WTC11 (cell line): ENCODE results near the gene TRAF3IP3. TPM values are rescaled to one million over a fixed set of nuclear protein-coding genes. Genes with fewer than 3 reads are reported as not detected.

Source experiments
- ATAC-seq: fragments of 200-7000 bp; cut with Tn5 transposase; 2 replicates; pipeline ENCODE4 v1.10.0; 2021; ENCODE audit warnings: mild to moderate bottlenecking, moderate library complexity
- CTCF ChIA-PET: fragments of 300-600 bp; sonication (Branson Sonifier 250); formaldehyde crosslinking; loops from one replicate; lab custom pipeline; 2021; ENCODE audit warnings: antibody characterized with exemption; lab: Charles Lee
- POLR2A ChIA-PET: fragments of 350-600 bp; sonication (Branson Sonifier 250); formaldehyde crosslinking; loops from one replicate; lab custom pipeline; 2021; ENCODE audit warnings: antibody characterized with exemption; lab: Charles Lee
- DNase-seq: peaks from one replicate; pipeline ENCODE4 v3.0.0; 2021; ENCODE audit warnings: low spot score
- H3K27ac Mint-ChIP-seq: 2 replicates; pipeline ENCODE4 v1.8.0; 2021; ENCODE audit warnings: mixed read lengths
- H3K27me3 Mint-ChIP-seq: 2 replicates; pipeline ENCODE4 v1.8.0; 2021; ENCODE audit warnings: low read depth, mild to moderate bottlenecking, moderate library complexity, mixed read lengths
- H3K36me3 Mint-ChIP-seq: 2 replicates; pipeline ENCODE4 v1.8.0; 2021; ENCODE audit warnings: mixed read lengths
- H3K4me1 Mint-ChIP-seq: 2 replicates; pipeline ENCODE4 v1.8.0; 2022; ENCODE audit warnings: mixed read lengths
- H3K4me3 Mint-ChIP-seq: 2 replicates; pipeline ENCODE4 v1.8.0; 2021; ENCODE audit warnings: mild to moderate bottlenecking, moderate library complexity, mixed read lengths
- H3K9me3 Mint-ChIP-seq: 2 replicates; pipeline ENCODE4 v1.8.0; 2021; ENCODE audit warnings: mixed read lengths
- ETV6 ChIP-seq: sonication (generic); formaldehyde crosslinking; IDR thresholded peaks from 2 replicates; pipeline ENCODE4 v1.8.1; 2022; ENCODE audit warnings: mild to moderate bottlenecking, missing genetic modification reagents
- GABPB1 ChIP-seq: sonication (generic); formaldehyde crosslinking; IDR thresholded peaks from 2 replicates; pipeline ENCODE4 v1.8.1; 2023; ENCODE audit warnings: mild to moderate bottlenecking, missing genetic modification reagents
- HMGA2 ChIP-seq: fragments of 250-450 bp; sonication (Bioruptor Pico); IDR thresholded peaks from 2 replicates; pipeline ENCODE4 v1.4.0; 2021; ENCODE audit warnings: mild to moderate bottlenecking, moderate library complexity
- JAZF1 ChIP-seq: fragments of 250-450 bp; sonication (Bioruptor Pico); IDR thresholded peaks from 2 replicates; pipeline ENCODE4 v1.9.0; 2021; ENCODE audit warnings: moderate library complexity, mild to moderate bottlenecking, inconsistent platforms
- MYBL2 ChIP-seq: sonication (generic); formaldehyde crosslinking; IDR thresholded peaks from 2 replicates; pipeline ENCODE4 v1.8.1; 2023; ENCODE audit warnings: mild to moderate bottlenecking, moderate library complexity, missing genetic modification reagents
- TEAD1 ChIP-seq: sonication (generic); formaldehyde crosslinking; IDR thresholded peaks from 2 replicates; pipeline ENCODE4 v1.8.0; 2022; ENCODE audit warnings: mild to moderate bottlenecking, missing genetic modification reagents
- TP53 ChIP-seq: sonication (generic); formaldehyde crosslinking; IDR thresholded peaks from 2 replicates; pipeline ENCODE4 v1.8.1; 2023; ENCODE audit warnings: mild to moderate bottlenecking, missing genetic modification reagents
- ZNF219 ChIP-seq: sonication (generic); formaldehyde crosslinking; IDR thresholded peaks from 2 replicates; pipeline ENCODE4 v1.8.0; 2023; ENCODE audit warnings: missing genetic modification reagents, mild to moderate bottlenecking, borderline replicate concordance
- ZNF263 ChIP-seq: sonication (generic); formaldehyde crosslinking; IDR thresholded peaks from 2 replicates; pipeline ENCODE4 v1.8.1; 2022; ENCODE audit warnings: low read depth, mild to moderate bottlenecking, moderate library complexity, missing genetic modification reagents
- ZNF396 ChIP-seq: fragments of 250-450 bp; sonication (Bioruptor Pico); IDR thresholded peaks from 2 replicates; pipeline ENCODE4 v1.8.0; 2021; ENCODE audit warnings: mild to moderate bottlenecking, moderate library complexity, borderline replicate concordance
- total RNA-seq: library from RNA; stranded (reverse); gene quantifications from 3 replicates; pipeline ENCODE4 v1.2.3, GENCODE V29; 2021
- TF ChIP-seq, protein P1 (sequence below): sonication (generic); formaldehyde crosslinking; IDR thresholded peaks from 2 replicates; pipeline ENCODE4 v1.8.0; 2022; ENCODE audit warnings: mild to moderate bottlenecking, missing genetic modification reagents
- TF ChIP-seq, protein P2 (sequence below): sonication (generic); formaldehyde crosslinking; IDR thresholded peaks from 2 replicates; pipeline ENCODE4 v1.8.1; 2023; ENCODE audit warnings: mild to moderate bottlenecking, missing genetic modification reagents
- TF ChIP-seq, protein P3 (sequence below): fragments of 250-450 bp; sonication (Bioruptor Pico); IDR thresholded peaks from 2 replicates; pipeline ENCODE4 v1.9.0; 2021; ENCODE audit warnings: mild to moderate bottlenecking
- TF ChIP-seq, protein P4 (sequence below): sonication (generic); formaldehyde crosslinking; IDR thresholded peaks from 2 replicates; pipeline ENCODE4 v1.8.1; 2023; ENCODE audit warnings: mild to moderate bottlenecking, missing genetic modification reagents, moderate library complexity
- TF ChIP-seq, protein P5 (sequence below): fragments of 250-450 bp; sonication (Bioruptor Pico); IDR thresholded peaks from 2 replicates; pipeline ENCODE4 v1.8.0; 2021; ENCODE audit warnings: mild to moderate bottlenecking
- TF ChIP-seq, protein P6 (sequence below): sonication (generic); formaldehyde crosslinking; IDR thresholded peaks from 2 replicates; pipeline ENCODE4 v1.8.1; 2023; ENCODE audit warnings: mild to moderate bottlenecking, missing genetic modification reagents, borderline replicate concordance

Gene TRAF3IP3
- total RNA-seq, 1 experiment from 2014 or later, result 0.74 TPM

DNA sequence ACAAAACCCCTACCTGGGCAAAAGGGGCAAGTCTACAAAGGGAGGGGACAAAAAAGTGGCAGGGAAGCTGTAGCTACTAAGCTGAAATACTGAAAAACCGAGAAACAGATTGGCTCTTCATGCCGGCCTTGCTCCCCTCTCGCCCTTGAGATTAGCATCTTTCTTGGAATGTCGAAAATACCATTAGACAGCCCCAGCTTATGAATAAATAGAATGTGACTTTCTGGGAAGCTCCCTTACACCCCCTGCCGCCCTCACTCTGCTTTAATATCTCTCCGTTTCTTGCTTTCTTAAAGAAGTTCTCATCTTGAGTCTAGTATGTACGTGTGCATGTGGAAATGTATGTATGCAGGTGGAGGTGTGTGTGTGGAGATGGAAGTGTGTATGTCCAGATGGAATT is 14.1 kb downstream of the TRAF3IP3 start:
- peaks cover 4% of the 10 kb centered on the region for H3K27me3 Mint-ChIP-seq
- no peak for ATAC-seq
- TF ChIP-seq, protein P1, sequence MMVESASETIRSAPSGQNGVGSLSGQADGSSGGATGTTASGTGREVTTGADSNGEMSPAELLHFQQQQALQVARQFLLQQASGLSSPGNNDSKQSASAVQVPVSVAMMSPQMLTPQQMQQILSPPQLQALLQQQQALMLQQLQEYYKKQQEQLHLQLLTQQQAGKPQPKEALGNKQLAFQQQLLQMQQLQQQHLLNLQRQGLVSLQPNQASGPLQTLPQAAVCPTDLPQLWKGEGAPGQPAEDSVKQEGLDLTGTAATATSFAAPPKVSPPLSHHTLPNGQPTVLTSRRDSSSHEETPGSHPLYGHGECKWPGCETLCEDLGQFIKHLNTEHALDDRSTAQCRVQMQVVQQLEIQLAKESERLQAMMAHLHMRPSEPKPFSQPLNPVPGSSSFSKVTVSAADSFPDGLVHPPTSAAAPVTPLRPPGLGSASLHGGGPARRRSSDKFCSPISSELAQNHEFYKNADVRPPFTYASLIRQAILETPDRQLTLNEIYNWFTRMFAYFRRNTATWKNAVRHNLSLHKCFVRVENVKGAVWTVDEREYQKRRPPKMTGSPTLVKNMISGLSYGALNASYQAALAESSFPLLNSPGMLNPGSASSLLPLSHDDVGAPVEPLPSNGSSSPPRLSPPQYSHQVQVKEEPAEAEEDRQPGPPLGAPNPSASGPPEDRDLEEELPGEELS (CRISPR knock-in tag), result no peak
- TF ChIP-seq, protein P2, sequence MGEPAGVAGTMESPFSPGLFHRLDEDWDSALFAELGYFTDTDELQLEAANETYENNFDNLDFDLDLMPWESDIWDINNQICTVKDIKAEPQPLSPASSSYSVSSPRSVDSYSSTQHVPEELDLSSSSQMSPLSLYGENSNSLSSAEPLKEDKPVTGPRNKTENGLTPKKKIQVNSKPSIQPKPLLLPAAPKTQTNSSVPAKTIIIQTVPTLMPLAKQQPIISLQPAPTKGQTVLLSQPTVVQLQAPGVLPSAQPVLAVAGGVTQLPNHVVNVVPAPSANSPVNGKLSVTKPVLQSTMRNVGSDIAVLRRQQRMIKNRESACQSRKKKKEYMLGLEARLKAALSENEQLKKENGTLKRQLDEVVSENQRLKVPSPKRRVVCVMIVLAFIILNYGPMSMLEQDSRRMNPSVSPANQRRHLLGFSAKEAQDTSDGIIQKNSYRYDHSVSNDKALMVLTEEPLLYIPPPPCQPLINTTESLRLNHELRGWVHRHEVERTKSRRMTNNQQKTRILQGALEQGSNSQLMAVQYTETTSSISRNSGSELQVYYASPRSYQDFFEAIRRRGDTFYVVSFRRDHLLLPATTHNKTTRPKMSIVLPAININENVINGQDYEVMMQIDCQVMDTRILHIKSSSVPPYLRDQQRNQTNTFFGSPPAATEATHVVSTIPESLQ (CRISPR knock-in tag), result no peak
- TF ChIP-seq JAZF1 (CRISPR knock-in tag), result no peak
- CTCF ChIA-PET, result interaction anchor here (0.5 to 0.8 kb wide), 2 partner anchors 58 to 179 kb away, joined by 3 read pairs; no protein-coding TSS in a partner anchor
- H3K9me3 Mint-ChIP-seq, result no peaks in the 10 kb centered on the region
- DNase-seq, result no peak
- H3K4me1 Mint-ChIP-seq, result peaks cover 10% of the 10 kb centered on the region
- POLR2A ChIA-PET, result no interaction called here
- no peaks in the 10 kb centered on the region for H3K36me3 Mint-ChIP-seq
- no peak overlapping the region for H3K27ac Mint-ChIP-seq
- no peak overlapping the region for H3K4me3 Mint-ChIP-seq

DNA sequence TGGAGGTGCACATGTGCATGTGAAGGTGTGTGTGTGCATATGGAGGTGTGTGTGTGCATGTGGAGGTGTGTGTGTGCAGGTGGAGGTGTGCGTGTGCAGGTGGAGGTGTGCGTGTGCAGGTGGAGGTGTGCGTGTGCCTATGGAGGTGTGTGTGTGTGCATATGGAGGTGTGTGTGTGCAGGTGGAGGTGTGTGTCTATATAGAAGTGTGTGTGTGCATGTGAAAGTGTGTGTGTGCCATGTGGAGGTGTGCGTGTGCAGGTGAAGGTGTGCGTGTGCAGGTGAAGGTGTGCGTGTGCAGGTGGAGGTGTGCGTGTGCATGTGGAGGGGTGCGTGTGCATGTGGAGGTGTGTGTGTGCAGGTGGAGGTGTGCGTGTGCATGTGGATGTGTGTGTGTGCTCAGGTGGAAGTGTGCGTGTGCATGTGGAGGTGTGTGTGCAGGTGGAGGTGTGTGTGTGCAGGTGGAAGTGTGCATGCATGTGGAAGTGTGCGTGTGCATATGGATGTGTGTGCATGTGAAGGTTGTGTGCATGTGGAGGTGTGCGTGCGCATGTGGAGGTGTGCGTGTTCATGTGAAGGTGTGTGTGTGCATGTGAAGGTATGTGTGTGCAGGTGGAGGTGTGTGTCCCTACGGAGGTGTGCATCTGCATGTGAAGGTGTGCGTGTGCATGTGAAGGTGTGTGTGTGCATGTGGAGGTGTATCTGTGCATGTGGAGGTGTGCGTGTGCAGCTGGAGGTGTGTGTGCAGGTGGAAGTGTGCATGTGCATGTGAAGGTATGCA is 15.0 kb downstream of the TRAF3IP3 start:
- Mint-ChIP-seq H3K27ac (no peak overlapping the region), H3K9me3 (no peaks in the 10 kb centered on the region), H3K4me3 (no peak overlapping the region), H3K36me3 (no peaks in the 10 kb centered on the region), H3K4me1 (peaks cover 10% of the 10 kb centered on the region), H3K27me3 (peaks cover 7% of the 10 kb centered on the region)
- DNase-seq (no peak), ATAC-seq (no peak)
- ChIA-PET POLR2A (no interaction called here), CTCF (no interaction called here)
- TF ChIP-seq, protein P1 (CRISPR knock-in tag), result no peak
- TF ChIP-seq TP53 (CRISPR knock-in tag), result no peak
- TF ChIP-seq ZNF263, result no peak
- TF ChIP-seq, protein P3, sequence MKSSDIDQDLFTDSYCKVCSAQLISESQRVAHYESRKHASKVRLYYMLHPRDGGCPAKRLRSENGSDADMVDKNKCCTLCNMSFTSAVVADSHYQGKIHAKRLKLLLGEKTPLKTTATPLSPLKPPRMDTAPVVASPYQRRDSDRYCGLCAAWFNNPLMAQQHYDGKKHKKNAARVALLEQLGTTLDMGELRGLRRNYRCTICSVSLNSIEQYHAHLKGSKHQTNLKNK (CRISPR knock-in tag), result no peak
- TF ChIP-seq TEAD1 (CRISPR knock-in tag), result no peak
- TF ChIP-seq, protein P4, sequence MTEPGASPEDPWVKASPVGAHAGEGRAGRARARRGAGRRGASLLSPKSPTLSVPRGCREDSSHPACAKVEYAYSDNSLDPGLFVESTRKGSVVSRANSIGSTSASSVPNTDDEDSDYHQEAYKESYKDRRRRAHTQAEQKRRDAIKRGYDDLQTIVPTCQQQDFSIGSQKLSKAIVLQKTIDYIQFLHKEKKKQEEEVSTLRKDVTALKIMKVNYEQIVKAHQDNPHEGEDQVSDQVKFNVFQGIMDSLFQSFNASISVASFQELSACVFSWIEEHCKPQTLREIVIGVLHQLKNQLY (CRISPR knock-in tag), result no peak
- TF ChIP-seq HMGA2 (CRISPR knock-in tag), result no peak
- TF ChIP-seq, protein P5, sequence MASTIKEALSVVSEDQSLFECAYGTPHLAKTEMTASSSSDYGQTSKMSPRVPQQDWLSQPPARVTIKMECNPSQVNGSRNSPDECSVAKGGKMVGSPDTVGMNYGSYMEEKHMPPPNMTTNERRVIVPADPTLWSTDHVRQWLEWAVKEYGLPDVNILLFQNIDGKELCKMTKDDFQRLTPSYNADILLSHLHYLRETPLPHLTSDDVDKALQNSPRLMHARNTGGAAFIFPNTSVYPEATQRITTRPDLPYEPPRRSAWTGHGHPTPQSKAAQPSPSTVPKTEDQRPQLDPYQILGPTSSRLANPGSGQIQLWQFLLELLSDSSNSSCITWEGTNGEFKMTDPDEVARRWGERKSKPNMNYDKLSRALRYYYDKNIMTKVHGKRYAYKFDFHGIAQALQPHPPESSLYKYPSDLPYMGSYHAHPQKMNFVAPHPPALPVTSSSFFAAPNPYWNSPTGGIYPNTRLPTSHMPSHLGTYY (CRISPR knock-in tag), result no peak
- TF ChIP-seq ZNF219 (CRISPR knock-in tag), result no peak
- TF ChIP-seq ZNF396 (CRISPR knock-in tag), result no peak
- no peak for TF ChIP-seq MYBL2 (CRISPR knock-in tag)
- TF ChIP-seq, protein P6, sequence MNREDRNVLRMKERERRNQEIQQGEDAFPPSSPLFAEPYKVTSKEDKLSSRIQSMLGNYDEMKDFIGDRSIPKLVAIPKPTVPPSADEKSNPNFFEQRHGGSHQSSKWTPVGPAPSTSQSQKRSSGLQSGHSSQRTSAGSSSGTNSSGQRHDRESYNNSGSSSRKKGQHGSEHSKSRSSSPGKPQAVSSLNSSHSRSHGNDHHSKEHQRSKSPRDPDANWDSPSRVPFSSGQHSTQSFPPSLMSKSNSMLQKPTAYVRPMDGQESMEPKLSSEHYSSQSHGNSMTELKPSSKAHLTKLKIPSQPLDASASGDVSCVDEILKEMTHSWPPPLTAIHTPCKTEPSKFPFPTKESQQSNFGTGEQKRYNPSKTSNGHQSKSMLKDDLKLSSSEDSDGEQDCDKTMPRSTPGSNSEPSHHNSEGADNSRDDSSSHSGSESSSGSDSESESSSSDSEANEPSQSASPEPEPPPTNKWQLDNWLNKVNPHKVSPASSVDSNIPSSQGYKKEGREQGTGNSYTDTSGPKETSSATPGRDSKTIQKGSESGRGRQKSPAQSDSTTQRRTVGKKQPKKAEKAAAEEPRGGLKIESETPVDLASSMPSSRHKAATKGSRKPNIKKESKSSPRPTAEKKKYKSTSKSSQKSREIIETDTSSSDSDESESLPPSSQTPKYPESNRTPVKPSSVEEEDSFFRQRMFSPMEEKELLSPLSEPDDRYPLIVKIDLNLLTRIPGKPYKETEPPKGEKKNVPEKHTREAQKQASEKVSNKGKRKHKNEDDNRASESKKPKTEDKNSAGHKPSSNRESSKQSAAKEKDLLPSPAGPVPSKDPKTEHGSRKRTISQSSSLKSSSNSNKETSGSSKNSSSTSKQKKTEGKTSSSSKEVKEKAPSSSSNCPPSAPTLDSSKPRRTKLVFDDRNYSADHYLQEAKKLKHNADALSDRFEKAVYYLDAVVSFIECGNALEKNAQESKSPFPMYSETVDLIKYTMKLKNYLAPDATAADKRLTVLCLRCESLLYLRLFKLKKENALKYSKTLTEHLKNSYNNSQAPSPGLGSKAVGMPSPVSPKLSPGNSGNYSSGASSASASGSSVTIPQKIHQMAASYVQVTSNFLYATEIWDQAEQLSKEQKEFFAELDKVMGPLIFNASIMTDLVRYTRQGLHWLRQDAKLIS (CRISPR knock-in tag), result no peak
- no peak for TF ChIP-seq GABPB1 (CRISPR knock-in tag)
- no peak for TF ChIP-seq ETV6 (CRISPR knock-in tag)
